Liver (tissue), 3 donors: ENCODE results near the gene THADA.

Source experiments
- ATF3 ChIP-seq: IDR thresholded peaks from 2 replicates; pipeline ENCODE4 v1.6.1; 2016; ENCODE audit warnings: antibody characterized with exemption
- CTCF ChIP-seq: fragments of 150-350 bp; IDR thresholded peaks from 2 replicates; pipeline ENCODE4 v1.5.1; 2017; ENCODE audit warnings: improper control_type of control experiment, low read depth, low read length; ENCODE audit not compliant: missing input control
- EGR1 ChIP-seq, 2 donors: IDR thresholded peaks; 2 replicates each; pipeline ENCODE4 v1.6.1; 2016 to 2018; ENCODE audit warnings: antibody characterized with exemption in 2 of 2, low read depth in 2 of 2
- FOXA1 ChIP-seq: IDR thresholded peaks from 2 replicates; pipeline ENCODE4 v1.6.1; 2016; ENCODE audit warnings: antibody characterized with exemption
- MAX ChIP-seq: IDR thresholded peaks from 2 replicates; pipeline ENCODE4 v1.6.1; 2016; ENCODE audit warnings: antibody characterized with exemption
- REST ChIP-seq: IDR thresholded peaks from 2 replicates; pipeline ENCODE4 v1.6.1; 2016; ENCODE audit warnings: antibody characterized with exemption, mild to moderate bottlenecking
- RXRA ChIP-seq, 2 donors: IDR thresholded peaks; 2 replicates each; pipeline ENCODE4 v1.6.1; 2017 to 2018; ENCODE audit warnings: antibody characterized with exemption in 2 of 2, mild to moderate bottlenecking in 1 of 2
- SP1 ChIP-seq: IDR thresholded peaks from 2 replicates; pipeline ENCODE4 v1.6.1; 2018; ENCODE audit warnings: antibody characterized with exemption, mild to moderate bottlenecking
- TAF1 ChIP-seq: conservative IDR thresholded peaks from 2 replicates; pipeline ENCODE4 v1.6.1; 2016; ENCODE audit warnings: antibody characterized with exemption, mild to moderate bottlenecking
- YY1 ChIP-seq: IDR thresholded peaks from 2 replicates; pipeline ENCODE4 v1.6.1; 2016; ENCODE audit warnings: antibody characterized with exemption, mild to moderate bottlenecking
- donor health status: healthy.
- donor health status: healthy.

GRCh38 chr2:43327119-43327518 lies 268.7 kb downstream of the THADA start:
- TF ChIP-seq FOXA1 = no peak
- no peak for TF ChIP-seq CTCF
- TF ChIP-seq MAX = no peak
- no peak for TF ChIP-seq EGR1 (IDR thresholded peaks at IDR 0.05; ENCODE audit: low read depth in 2 of 2)
- no peak for TF ChIP-seq SP1
- no peak for TF ChIP-seq RXRA (IDR thresholded peaks at IDR 0.05)
- TF ChIP-seq ATF3 = no peak
- TF ChIP-seq REST = no peak
- no peak for TF ChIP-seq YY1
- TF ChIP-seq TAF1 = no peak
